Astrocyte of the spinal cord (primary cell): Measurements from ENCODE around the gene SOAT2.

Experiments
- DNase-seq: peaks from one replicate; pipeline ENCODE4 v3.0.0; 2011; ENCODE audit warnings: low read depth, low spot score
- H3K4me3 ChIP-seq: 2 replicates; pipeline ENCODE4 v1.5.1; 2011; ENCODE audit warnings: low read depth, mild to moderate bottlenecking, low read length, moderate library complexity
- CTCF ChIP-seq: IDR thresholded peaks from 2 replicates; pipeline ENCODE4 v1.5.1; 2012; ENCODE audit warnings: low read depth, mild to moderate bottlenecking, low read length, inconsistent platforms
- in situ Hi-C: cut with HindIII; loops from 2 replicates; pipeline ENCODE4 v1.10.0; 2017; ENCODE audit warnings: low sequenced_read_pairs

Gene SOAT2

GRCh38 chr12:53133722-53134121, 30.4 kb downstream of the SOAT2 start:
- H3K4me3 ChIP-seq = no peak overlapping the region
- in situ Hi-C loops = no loop called here
- no peak for DNase-seq
- TF ChIP-seq CTCF = no peak

- no peak for TF ChIP-seq CTCF
- DNase-seq = no peak
- H3K4me3 ChIP-seq = no peak overlapping the region
- in situ Hi-C loops = no loop called here
Observed at GRCh38 chr12:53143355-53143754, 40.1 kb downstream of the SOAT2 start.

- no peak for DNase-seq
- no peak for TF ChIP-seq CTCF
- in situ Hi-C loops = no loop called here
- H3K4me3 ChIP-seq = no peak overlapping the region
Observed at GRCh38 chr12:53145383-53146260, 42.3 kb downstream of the SOAT2 start.

GRCh38 chr12:53147181-53147580, 43.9 kb downstream of the SOAT2 start:
- no peak for DNase-seq
- in situ Hi-C loops = no loop called here
- no peak overlapping the region for H3K4me3 ChIP-seq
- TF ChIP-seq CTCF = no peak

- no peak overlapping the region for H3K4me3 ChIP-seq
- DNase-seq = no peak
- in situ Hi-C loops = no loop called here
- TF ChIP-seq CTCF = no peak
Observed at GRCh38 chr12:53147653-53148052, 44.4 kb downstream of the SOAT2 start.

- DNase-seq = no peak
- in situ Hi-C loops = no loop called here
- H3K4me3 ChIP-seq = no peak overlapping the region
- no peak for TF ChIP-seq CTCF
Observed at GRCh38 chr12:53151039-53151438, 47.8 kb downstream of the SOAT2 start.
